Mucosa of rectum (tissue), 2 donors: ENCODE results near the gene LHFPL3.

Experiments used
- H3K27ac ChIP-seq, 2 donors: one replicate each; pipeline ENCODE4 v1.7.0; 2013; ENCODE audit warnings: inconsistent platforms in 2 of 2, low read depth in 2 of 2, low read length in 2 of 2
- H3K27me3 ChIP-seq, 2 donors: one replicate each; pipeline ENCODE4 v1.7.0; 2013; ENCODE audit warnings: low read length in 2 of 2; ENCODE audit not compliant: control insufficient read depth in 2 of 2, insufficient read depth in 2 of 2
- H3K36me3 ChIP-seq, 2 donors: one replicate each; pipeline ENCODE4 v1.7.0; 2013; ENCODE audit warnings: low read length in 2 of 2; ENCODE audit not compliant: control insufficient read depth in 2 of 2, insufficient read depth in 2 of 2
- H3K4me1 ChIP-seq, 2 donors: one replicate each; pipeline ENCODE4 v1.7.0; 2013; ENCODE audit warnings: low read length in 2 of 2, mild to moderate bottlenecking in 1 of 2; ENCODE audit not compliant: control insufficient read depth in 2 of 2, insufficient read depth in 2 of 2
- H3K4me3 ChIP-seq, 2 donors: one replicate each; pipeline ENCODE4 v1.7.0; 2013; ENCODE audit warnings: low read length in 2 of 2
- H3K9ac ChIP-seq, 2 donors: one replicate each; pipeline ENCODE4 v1.7.0; 2013; ENCODE audit warnings: low read length in 2 of 2, low read depth in 1 of 2, mild to moderate bottlenecking in 1 of 2
- H3K9me3 ChIP-seq, 2 donors: one replicate each; pipeline ENCODE4 v1.7.0; 2013; ENCODE audit warnings: low read length in 2 of 2; ENCODE audit not compliant: control insufficient read depth in 2 of 2
- donor health status: healthy.
- donor health status: Normal muscosa, but diverticular disease.

LHFPL3 gene

GRCh38 chr7:104625956-104626355 is 297.6 kb downstream of the LHFPL3 start:
- H3K9ac ChIP-seq: no peak overlapping the region
- H3K27ac ChIP-seq: no peak overlapping the region
- H3K27me3 ChIP-seq: no peaks in the 10 kb centered on the region
- no peak overlapping the region for H3K4me3 ChIP-seq
- no peaks in the 10 kb centered on the region for H3K4me1 ChIP-seq
- no peaks in the 10 kb centered on the region for H3K9me3 ChIP-seq
- H3K36me3 ChIP-seq: no peaks in the 10 kb centered on the region

GRCh38 chr7:104627516-104627915 is 299.1 kb downstream of the LHFPL3 start:
- Histone ChIP-seq H3K9me3 (no peaks in the 10 kb centered on the region), H3K36me3 (no peaks in the 10 kb centered on the region)

GRCh38 chr7:104628017-104628416 is 299.6 kb downstream of the LHFPL3 start:
- Histone ChIP-seq H3K4me3 (no peak overlapping the region), H3K27ac (no peak overlapping the region), H3K9me3 (no peaks in the 10 kb centered on the region), H3K4me1 (no peaks in the 10 kb centered on the region), H3K9ac (no peak overlapping the region), H3K27me3 (no peaks in the 10 kb centered on the region), H3K36me3 (no peaks in the 10 kb centered on the region)

More at GRCh38 chr7:104627516-104627915, 299.1 kb downstream of the LHFPL3 start:
- Histone ChIP-seq H3K9ac (no peak overlapping the region), H3K4me1 (no peaks in the 10 kb centered on the region), H3K27me3 (no peaks in the 10 kb centered on the region), H3K4me3 (no peak overlapping the region), H3K27ac (no peak overlapping the region)

GRCh38 chr7:104629408-104629807 is 301.0 kb downstream of the LHFPL3 start:
- Histone ChIP-seq H3K4me1 (no peaks in the 10 kb centered on the region), H3K4me3 (no peak overlapping the region), H3K9me3 (no peaks in the 10 kb centered on the region), H3K27ac (no peak overlapping the region), H3K9ac (no peak overlapping the region), H3K36me3 (no peaks in the 10 kb centered on the region), H3K27me3 (no peaks in the 10 kb centered on the region)

- no peaks in the 10 kb centered on the region for H3K4me1 ChIP-seq
- H3K4me3 ChIP-seq: no peak overlapping the region
- no peaks in the 10 kb centered on the region for H3K27me3 ChIP-seq
- no peaks in the 10 kb centered on the region for H3K9me3 ChIP-seq
- H3K36me3 ChIP-seq: no peaks in the 10 kb centered on the region
- H3K9ac ChIP-seq: no peak overlapping the region
- H3K27ac ChIP-seq: no peak overlapping the region
These were observed 312.1 kb downstream of the LHFPL3 start for GRCh38 chr7:104640506-104640905.

GRCh38 chr7:104642560-104642959 is 314.2 kb downstream of the LHFPL3 start:
- H3K4me3 ChIP-seq: no peak overlapping the region
- no peaks in the 10 kb centered on the region for H3K4me1 ChIP-seq
- H3K9me3 ChIP-seq: no peaks in the 10 kb centered on the region
- H3K9ac ChIP-seq: no peak overlapping the region
- H3K27ac ChIP-seq: no peak overlapping the region
- H3K27me3 ChIP-seq: no peaks in the 10 kb centered on the region
- H3K36me3 ChIP-seq: no peaks in the 10 kb centered on the region

- Histone ChIP-seq H3K9me3 (no peaks in the 10 kb centered on the region), H3K27me3 (no peaks in the 10 kb centered on the region), H3K36me3 (no peaks in the 10 kb centered on the region), H3K4me3 (no peak overlapping the region), H3K4me1 (no peaks in the 10 kb centered on the region), H3K27ac (no peak overlapping the region), H3K9ac (no peak overlapping the region)
These were observed 315.3 kb downstream of the LHFPL3 start for GRCh38 chr7:104643587-104644217.

- H3K9ac ChIP-seq: no peak overlapping the region
These were observed 322.7 kb downstream of the LHFPL3 start for GRCh38 chr7:104650991-104651640.

GRCh38 chr7:104652434-104652833 is 324.0 kb downstream of the LHFPL3 start:
- no peak overlapping the region for H3K27ac ChIP-seq
- no peaks in the 10 kb centered on the region for H3K36me3 ChIP-seq
- H3K27me3 ChIP-seq: peaks cover 0 to 4% of the 10 kb centered on the region in 2 donors
- H3K4me3 ChIP-seq: no peak overlapping the region
- H3K4me1 ChIP-seq: no peaks in the 10 kb centered on the region
- H3K9me3 ChIP-seq: no peaks in the 10 kb centered on the region
- no peak overlapping the region for H3K9ac ChIP-seq

More at GRCh38 chr7:104650991-104651640, 322.7 kb downstream of the LHFPL3 start:
- no peaks in the 10 kb centered on the region for H3K36me3 ChIP-seq
- H3K4me1 ChIP-seq: no peaks in the 10 kb centered on the region
- H3K9me3 ChIP-seq: no peaks in the 10 kb centered on the region
- H3K27ac ChIP-seq: no peak overlapping the region
- H3K27me3 ChIP-seq: no peaks in the 10 kb centered on the region
- no peak overlapping the region for H3K4me3 ChIP-seq

- Histone ChIP-seq H3K9ac (no peak overlapping the region), H3K4me1 (no peaks in the 10 kb centered on the region), H3K36me3 (no peaks in the 10 kb centered on the region), H3K27ac (no peak overlapping the region), H3K4me3 (no peak overlapping the region), H3K27me3 (peaks cover 0 to 4% of the 10 kb centered on the region in 2 donors), H3K9me3 (no peaks in the 10 kb centered on the region)
These were observed 324.5 kb downstream of the LHFPL3 start for GRCh38 chr7:104652865-104653264.
